Keratinocyte (primary cell): ENCODE measurements around the gene STARD3. TPM values are rescaled to one million over a fixed set of nuclear protein-coding genes. Genes with fewer than 3 reads are reported as not detected.

Experiments
- DNase-seq: peaks from one replicate; pipeline ENCODE4 v3.0.0-alpha.2; 2011; ENCODE audit warnings: low read depth, missing footprints, low spot score
- FAIRE-seq: peaks from 2 replicates; lab custom pipeline; 2011; peaks lifted over from hg19 to GRCh38; lab: Jason Lieb, UNC
- H2AFZ ChIP-seq: 2 replicates; pipeline ENCODE4 v1.6.0; 2012; ENCODE audit warnings: low read length, control low read depth, inconsistent platforms; ENCODE audit not compliant: control insufficient read depth
- H3K27ac ChIP-seq: 2 replicates; pipeline ENCODE4 v1.5.1; 2011; ENCODE audit warnings: low read length; ENCODE audit not compliant: control insufficient read depth, insufficient read depth
- H3K27me3 ChIP-seq: 3 replicates; pipeline ENCODE4 v1.6.0; 2011; ENCODE audit warnings: low read length; ENCODE audit not compliant: control insufficient read depth, insufficient read depth; ENCODE audit errors: extremely low read depth
- H3K36me3 ChIP-seq, 2 experiments: 2 replicates in 1 of 2; 3 replicates in 1 of 2; pipeline ENCODE4 v1.5.1; 2011; ENCODE audit warnings: low read length in 2 of 2, mild to moderate bottlenecking in 1 of 2; ENCODE audit not compliant: control insufficient read depth in 2 of 2, insufficient read depth in 2 of 2; ENCODE audit errors: extremely low read depth in 1 of 2
- H3K4me1 ChIP-seq: 3 replicates; pipeline ENCODE4 v1.5.1; 2011; ENCODE audit warnings: low read length; ENCODE audit not compliant: control insufficient read depth, insufficient read depth; ENCODE audit errors: extremely low read depth
- H3K4me2 ChIP-seq: 3 replicates; pipeline ENCODE4 v1.6.0; 2011; ENCODE audit warnings: low read depth, low read length; ENCODE audit not compliant: control insufficient read depth, insufficient read depth; ENCODE audit errors: extremely low read depth
- H3K4me3 ChIP-seq, 3 experiments: fragments of 200-600 bp in 1 of 3; sonication (generic) in 1 of 3; 2 replicates in 2 of 3; 3 replicates in 1 of 3; pipeline ENCODE4 v1.5.1; 2011 to 2016; ENCODE audit warnings: low read length in 3 of 3, mild to moderate bottlenecking in 3 of 3, control low read depth in 2 of 3, inconsistent platforms in 1 of 3, low read depth in 1 of 3, mixed read lengths in 1 of 3, mixed run types in 1 of 3, moderate library complexity in 1 of 3; ENCODE audit not compliant: control insufficient read depth in 2 of 3, insufficient read depth in 2 of 3; ENCODE audit errors: extremely low read depth in 1 of 3
- H3K79me2 ChIP-seq: 2 replicates; pipeline ENCODE4 v1.6.0; 2012; ENCODE audit warnings: low read length; ENCODE audit not compliant: control insufficient read depth, insufficient read depth
- H3K9ac ChIP-seq: 3 replicates; pipeline ENCODE4 v1.6.0; 2011; ENCODE audit warnings: low read length; ENCODE audit not compliant: control insufficient read depth, insufficient read depth; ENCODE audit errors: extremely low read depth
- H3K9me1 ChIP-seq: 3 replicates; pipeline ENCODE4 v1.6.0; 2011; ENCODE audit warnings: low read length; ENCODE audit not compliant: control insufficient read depth, insufficient read depth; ENCODE audit errors: extremely low read depth
- H3K9me3 ChIP-seq: 2 replicates; pipeline ENCODE4 v1.5.1; 2012; ENCODE audit warnings: low read depth, low read length; ENCODE audit not compliant: control insufficient read depth
- H4K20me1 ChIP-seq: 3 replicates; pipeline ENCODE4 v1.6.0; 2011; ENCODE audit warnings: low read length; ENCODE audit not compliant: control insufficient read depth, insufficient read depth; ENCODE audit errors: extremely low read depth
- CTCF ChIP-seq, 3 experiments: IDR thresholded peaks in 1 of 3; conservative IDR thresholded peaks in 1 of 3; optimal IDR thresholded peaks in 1 of 3; 2 replicates in 2 of 3; 3 replicates in 1 of 3; pipeline versions ENCODE3 to v1.5.1; 2011; ENCODE audit warnings: low read length in 3 of 3, mild to moderate bottlenecking in 3 of 3, moderate library complexity in 2 of 3, control low read depth in 1 of 3, inconsistent platforms in 1 of 3; ENCODE audit not compliant: insufficient read depth in 2 of 3; ENCODE audit errors: extremely low read depth in 1 of 3
- EZH2 ChIP-seq: IDR thresholded peaks from one replicate; pipeline ENCODE4 v1.6.1; 2012; ENCODE audit warnings: inconsistent platforms, mild to moderate bottlenecking, low read length, moderate library complexity
- dilution Hi-C: fragments of 300-500 bp; cut with MboI; formaldehyde crosslinking; loops from one replicate; pipeline ENCODE4 v1.7.0; 2020; ENCODE audit warnings: low sequenced_read_pairs; ENCODE audit not compliant: extremely low pct_ligation_motif_present
- polyA plus RNA-seq, 5 experiments: library from polyadenylated mRNA; depleted of rRNA in 3 of 5; stranded (reverse) in 3 of 5; stranded (forward) in 1 of 5; unstranded in 1 of 5; fragments of >200 nt; gene quantifications; 1 replicate in 1 of 5; 2 replicates in 3 of 5; 3 replicates in 1 of 5; pipeline versions ENCODE4 v1.2.1 to v1.2.3, GENCODE V29; 2011 to 2012; ENCODE audit warnings: missing spikeins in 2 of 5, low read depth in 1 of 5, low replicate concordance in 1 of 5

The STARD3 gene
- polyA plus RNA-seq, 1 donor (not counting 4 experiments of a cell fraction or from before 2014, with no cell fraction given): 29.0 TPM

- H3K9me3 ChIP-seq: no peaks in the 10 kb centered on the region
- no peak overlapping the region for H3K4me2 ChIP-seq
- FAIRE-seq: no peak
- H3K36me3 ChIP-seq: peaks cover 0 to 13% of the 10 kb centered on the region in 2 experiments
- H2AFZ ChIP-seq: no peak overlapping the region
- H3K27me3 ChIP-seq: no peaks in the 10 kb centered on the region
- H4K20me1 ChIP-seq: no peaks in the 10 kb centered on the region
- TF ChIP-seq EZH2: no peak
- no peak for TF ChIP-seq CTCF (optimal IDR thresholded peaks at IDR 0.05 in 1 of 3, IDR thresholded peaks at IDR 0.05 in 1 of 3, conservative IDR thresholded peaks at IDR 0.05 in 1 of 3; ENCODE audit: extremely low read depth in 1 of 3, insufficient read depth in 2 of 3, low read length in 3 of 3)
- H3K79me2 ChIP-seq: peaks cover 22% of the 10 kb centered on the region
- H3K9ac ChIP-seq: no peak overlapping the region
- no peak overlapping the region for H3K4me3 ChIP-seq
- H3K4me1 ChIP-seq: peaks cover 40% of the 10 kb centered on the region
- DNase-seq: no peak
- dilution Hi-C loops: no loop called here
- H3K9me1 ChIP-seq: peaks cover 4% of the 10 kb centered on the region
- no peak overlapping the region for H3K27ac ChIP-seq
These were observed 67.0 kb downstream of the STARD3 start for GRCh38 chr17:39703913-39704312.

GRCh38 chr17:39704821-39705551, 68.0 kb downstream of the STARD3 start:
- no peak overlapping the region for H3K27ac ChIP-seq
- H3K9ac ChIP-seq: no peak overlapping the region
- H3K9me3 ChIP-seq: no peaks in the 10 kb centered on the region
- no peaks in the 10 kb centered on the region for H4K20me1 ChIP-seq
- no peaks in the 10 kb centered on the region for H3K27me3 ChIP-seq
- H3K4me2 ChIP-seq: peak overlapping the region; percentile 68
- peaks cover 4% of the 10 kb centered on the region for H3K9me1 ChIP-seq
- dilution Hi-C loops: no loop called here
- peaks cover 0 to 24% of the 10 kb centered on the region in 2 experiments for H3K36me3 ChIP-seq
- TF ChIP-seq EZH2 (no peak), CTCF (optimal IDR thresholded peaks at IDR 0.05 in 1 of 3, IDR thresholded peaks at IDR 0.05 in 1 of 3, conservative IDR thresholded peaks at IDR 0.05 in 1 of 3; ENCODE audit: extremely low read depth in 1 of 3, insufficient read depth in 2 of 3, low read length in 3 of 3) (peak; percentile 43 to 77 (median 62))
- H2AFZ ChIP-seq: no peak overlapping the region
- no peak overlapping the region for H3K4me3 ChIP-seq
- FAIRE-seq (peak; percentile 26), DNase-seq (no peak)
- peaks cover 34% of the 10 kb centered on the region for H3K4me1 ChIP-seq
- H3K79me2 ChIP-seq: peaks cover 22% of the 10 kb centered on the region
